Measurements from ENCODE around the gene AKT2.

GRCh38 chr19:40235238-40236025 lies 49.7 kb downstream of the AKT2 start:
- TF ChIP-seq POLR2AphosphoS5 (IDR thresholded peaks at IDR 0.05; ENCODE audit: low read depth, low read length) (no peak), POLR2A (IDR thresholded peaks at IDR 0.05; ENCODE audit: low read depth, low read length) (no peak)
